Measurements from ENCODE around the gene TTC27.

TTC27 gene

GRCh38 chr2:32755666-32756065 lies 127.8 kb downstream of the TTC27 start:
- no peak for DNase-seq (ENCODE audit: low read depth)

GRCh38 chr2:32756074-32756727 lies 128.4 kb downstream of the TTC27 start:
- DNase-seq (ENCODE audit: low read depth) = no peak

GRCh38 chr2:32758232-32758631 lies 130.4 kb downstream of the TTC27 start:
- DNase-seq (ENCODE audit: low read depth) = no peak

GRCh38 chr2:32760628-32761027 lies 132.8 kb downstream of the TTC27 start:
- no peak for DNase-seq (ENCODE audit: low read depth)

GRCh38 chr2:32768387-32769174 lies 140.7 kb downstream of the TTC27 start:
- DNase-seq (ENCODE audit: low read depth) = no peak

GRCh38 chr2:32770360-32770759 lies 142.5 kb downstream of the TTC27 start:
- DNase-seq (ENCODE audit: low read depth) = no peak

- DNase-seq (ENCODE audit: low read depth) = no peak
These were observed 145.0 kb downstream of the TTC27 start for GRCh38 chr2:32772638-32773447.

GRCh38 chr2:32773448-32773808 lies 145.6 kb downstream of the TTC27 start:
- no peak for DNase-seq (ENCODE audit: low read depth)

GRCh38 chr2:32775954-32776353 lies 148.1 kb downstream of the TTC27 start:
- no peak for DNase-seq (ENCODE audit: low read depth)

- no peak for DNase-seq (ENCODE audit: low read depth)
These were observed 149.9 kb downstream of the TTC27 start for GRCh38 chr2:32777714-32778113.

- no peak for DNase-seq (ENCODE audit: low read depth)
These were observed 153.1 kb downstream of the TTC27 start for GRCh38 chr2:32780961-32781360.

- no peak for DNase-seq (ENCODE audit: low read depth)
These were observed 155.6 kb downstream of the TTC27 start for GRCh38 chr2:32783469-32783868.

- DNase-seq (ENCODE audit: low read depth) = no peak
These were observed 156.1 kb downstream of the TTC27 start for GRCh38 chr2:32783933-32784332.

- DNase-seq (ENCODE audit: low read depth) = no peak
These were observed 159.4 kb downstream of the TTC27 start for GRCh38 chr2:32787207-32787606.

GRCh38 chr2:32788114-32788513 lies 160.3 kb downstream of the TTC27 start:
- DNase-seq (ENCODE audit: low read depth) = no peak

- no peak for DNase-seq (ENCODE audit: low read depth)
These were observed 164.6 kb downstream of the TTC27 start for GRCh38 chr2:32792416-32792815.

- DNase-seq (ENCODE audit: low read depth) = no peak
These were observed 171.0 kb downstream of the TTC27 start for GRCh38 chr2:32798829-32799228.

- no peak for DNase-seq (ENCODE audit: low read depth)
These were observed 173.9 kb downstream of the TTC27 start for GRCh38 chr2:32801741-32802140.

- no peak for DNase-seq (ENCODE audit: low read depth)
These were observed 175.0 kb downstream of the TTC27 start for GRCh38 chr2:32802877-32803276.

- DNase-seq (ENCODE audit: low read depth) = no peak
These were observed 176.4 kb downstream of the TTC27 start for GRCh38 chr2:32804205-32804604.

- DNase-seq (ENCODE audit: low read depth) = no peak
These were observed 177.6 kb downstream of the TTC27 start for GRCh38 chr2:32805104-32806095.

GRCh38 chr2:32806857-32807256 lies 179.0 kb downstream of the TTC27 start:
- no peak for DNase-seq (ENCODE audit: low read depth)

Measured in stimulated activated CD8-positive, alpha-beta memory T cell treated with anti-CD3 and anti-CD28 coated beads, Interleukin-12 subunit alpha, Interleukin-12 subunit beta, amount 100 ng/mL, for 4 hours (primary cell).